HG03095 (cell line): Measurements from ENCODE around the gene CDKN3.
"Not testable (repeated sequence)": the region's sequence is repeated elsewhere in the genome, so short reads cannot be mapped to it uniquely, and the experiment has no call there.

Source experiments
- ATAC-seq: cut with Tn5 transposase; IDR thresholded peaks from one replicate; pipeline ENCODE4 v1.9.1; 2021; ENCODE audit warnings: moderate library complexity; ENCODE audit not compliant: unreplicated experiment

Gene CDKN3

GRCh38 chr14:54369343-54369742, 27.5 kb upstream of the CDKN3 start:
- no peak for ATAC-seq

- no peak for ATAC-seq
Observed at GRCh38 chr14:54370323-54371198, 26.2 kb upstream of the CDKN3 start.

- no peak for ATAC-seq
Observed at GRCh38 chr14:54374117-54374884, 22.5 kb upstream of the CDKN3 start.

- no peak for ATAC-seq
Observed at GRCh38 chr14:54377501-54377900, 19.3 kb upstream of the CDKN3 start.

- ATAC-seq, result not testable (repeated sequence)
Observed at GRCh38 chr14:54378893-54379292, 17.9 kb upstream of the CDKN3 start.

- ATAC-seq, result not testable (repeated sequence)
Observed at GRCh38 chr14:54380558-54380957, 16.2 kb upstream of the CDKN3 start.

- no peak for ATAC-seq
Observed at GRCh38 chr14:54381821-54382220, 15.0 kb upstream of the CDKN3 start.

- ATAC-seq, result no peak
Observed at GRCh38 chr14:54383835-54384234, 13.0 kb upstream of the CDKN3 start.

- no peak for ATAC-seq
Observed at GRCh38 chr14:54385556-54385955, 11.3 kb upstream of the CDKN3 start.

GRCh38 chr14:54387328-54387727, 9.5 kb upstream of the CDKN3 start:
- ATAC-seq, result no peak

GRCh38 chr14:54392131-54392859, 4.5 kb upstream of the CDKN3 start:
- ATAC-seq, result no peak

GRCh38 chr14:54392986-54393884, 3.6 kb upstream of the CDKN3 start:
- ATAC-seq, result not testable (repeated sequence)

GRCh38 chr14:54394596-54394995, 2.2 kb upstream of the CDKN3 start:
- no peak for ATAC-seq

- no peak for ATAC-seq
Observed at GRCh38 chr14:54395284-54395683, 1.5 kb upstream of the CDKN3 start.

- ATAC-seq, result no peak
Observed at GRCh38 chr14:54395716-54396115, 1.1 kb upstream of the CDKN3 start.

- no peak for ATAC-seq
Observed at GRCh38 chr14:54396183-54396492, 669 bp upstream of the CDKN3 start.

GRCh38 chr14:54399560-54399959, 2.8 kb downstream of the CDKN3 start:
- ATAC-seq, result no peak

- ATAC-seq, result not testable (repeated sequence)
Observed at GRCh38 chr14:54403401-54404005, 6.7 kb downstream of the CDKN3 start.

GRCh38 chr14:54410215-54410614, 13.4 kb downstream of the CDKN3 start:
- ATAC-seq, result no peak

- no peak for ATAC-seq
Observed at GRCh38 chr14:54411371-54411770, 14.6 kb downstream of the CDKN3 start.
